HL-60 (cell line): Measurements from ENCODE around the gene TRIM34.
A peak's percentile ranks its signal among the peaks of the same experiment; 100 is the strongest.
"Not testable (repeated sequence)": the region's sequence is repeated elsewhere in the genome, so short reads cannot be mapped to it uniquely, and the experiment has no call there.

Experiments
- DNase-seq, 2 experiments: peaks; one replicate each; pipeline ENCODE4 v3.0.0-alpha.2; 2010 to 2020; ENCODE audit warnings: low read depth in 1 of 2, low spot score in 1 of 2
- H3K27ac ChIP-seq: fragments of 250-450 bp; sonication (Bioruptor Pico); replicated peaks from 2 replicates; pipeline ENCODE4 v1.5.1; 2020; ENCODE audit warnings: mild to moderate bottlenecking, moderate library complexity
- H3K27me3 ChIP-seq: fragments of 250-450 bp; sonication (Bioruptor Pico); 2 replicates; pipeline ENCODE4 v1.5.1; 2021; ENCODE audit warnings: mild to moderate bottlenecking, moderate library complexity; ENCODE audit not compliant: insufficient read depth, poor library complexity, severe bottlenecking
- H3K4me3 ChIP-seq: replicated peaks from 2 replicates; pipeline ENCODE4 v1.5.1; 2011; ENCODE audit warnings: mild to moderate bottlenecking, control low read depth, low read length; ENCODE audit not compliant: insufficient read depth
- CTCF ChIP-seq: IDR thresholded peaks from one replicate; pipeline ENCODE4 v1.5.1; 2011; ENCODE audit warnings: low read length, control low read depth, inconsistent platforms; ENCODE audit not compliant: insufficient read depth
- GABPA ChIP-seq: IDR thresholded peaks from 2 replicates; pipeline ENCODE4 v1.6.1; 2012; ENCODE audit warnings: low read depth
- POLR2AphosphoS5 ChIP-seq: IDR thresholded peaks from 2 replicates; pipeline ENCODE4 v1.6.1; 2012; ENCODE audit warnings: low read depth
- REST ChIP-seq: IDR thresholded peaks from 2 replicates; pipeline ENCODE4 v1.6.1; 2012; ENCODE audit warnings: low read depth; ENCODE audit not compliant: insufficient replicate concordance
- SPI1 ChIP-seq: IDR thresholded peaks from 2 replicates; pipeline ENCODE4 v1.6.1; 2012; ENCODE audit warnings: low read depth, mild to moderate bottlenecking, borderline replicate concordance

TRIM34 gene

GRCh38 chr11:5671831-5672230 is 47.0 kb downstream of the TRIM34 start:
- no peaks in the 10 kb centered on the region for H3K27me3 ChIP-seq
- H3K27ac ChIP-seq: no peak overlapping the region
- TF ChIP-seq GABPA: no peak
- no peak for DNase-seq
- H3K4me3 ChIP-seq: no peak overlapping the region

GRCh38 chr11:5674391-5674790 is 49.6 kb downstream of the TRIM34 start:
- H3K27ac ChIP-seq: no peak overlapping the region
- H3K4me3 ChIP-seq: no peak overlapping the region
- DNase-seq: no peak
- no peaks in the 10 kb centered on the region for H3K27me3 ChIP-seq
- no peak for TF ChIP-seq SPI1
- TF ChIP-seq POLR2AphosphoS5: no peak
- TF ChIP-seq CTCF: no peak
- no peak for TF ChIP-seq REST

- TF ChIP-seq SPI1: no peak
Observed at GRCh38 chr11:5679811-5680210, 55.0 kb downstream of the TRIM34 start.

GRCh38 chr11:5682890-5683441 is 58.2 kb downstream of the TRIM34 start:
- H3K4me3 ChIP-seq, H3K27me3 ChIP-seq, H3K27ac ChIP-seq, DNase-seq: not testable (repeated sequence)

More at GRCh38 chr11:5679811-5680210, 55.0 kb downstream of the TRIM34 start:
- Histone ChIP-seq H3K27me3 (no peaks in the 10 kb centered on the region), H3K27ac (no peak overlapping the region), H3K4me3 (no peak overlapping the region)
- DNase-seq: no peak

- H3K4me3 ChIP-seq, H3K27me3 ChIP-seq, H3K27ac ChIP-seq: not testable (repeated sequence)
- peak in 1 of 2 experiments; percentile 6 for DNase-seq
Observed at GRCh38 chr11:5683620-5684019, 58.8 kb downstream of the TRIM34 start.

GRCh38 chr11:5684036-5684645 is 59.3 kb downstream of the TRIM34 start:
- TF ChIP-seq REST (no peak), SPI1 (no peak), POLR2AphosphoS5 (no peak), GABPA (no peak)
- H3K27me3 ChIP-seq: no peaks in the 10 kb centered on the region
- no peak for DNase-seq

More at GRCh38 chr11:5684036-5684645, 59.3 kb downstream of the TRIM34 start:
- peak overlapping the region; percentile 60 for H3K4me3 ChIP-seq
- peak overlapping the region; percentile 64 for H3K27ac ChIP-seq
